NCI-H1048 (cell line): ENCODE results near the gene FAF1.
A peak's percentile ranks its signal among the peaks of the same experiment; 100 is the strongest.

ENCODE experiments used
- DNase-seq: peaks from one replicate; lab custom pipeline; 2025; lab: John Stamatoyannopoulos, UW

Gene FAF1

GRCh38 chr1:50978144-50978851 is 18.2 kb upstream of the FAF1 start:
- DNase-seq, result peak; percentile 28

- no peak for DNase-seq
These were observed 17.6 kb upstream of the FAF1 start for GRCh38 chr1:50977575-50978143.

GRCh38 chr1:50976890-50977574 is 17.0 kb upstream of the FAF1 start:
- no peak for DNase-seq

- no peak for DNase-seq
These were observed 16.2 kb upstream of the FAF1 start for GRCh38 chr1:50976111-50976889.

GRCh38 chr1:50975436-50975835 is 15.4 kb upstream of the FAF1 start:
- no peak for DNase-seq

- no peak for DNase-seq
These were observed 14.5 kb upstream of the FAF1 start for GRCh38 chr1:50974618-50974935.

- no peak for DNase-seq
These were observed 14.0 kb upstream of the FAF1 start for GRCh38 chr1:50973875-50974617.

- no peak for DNase-seq
These were observed 13.2 kb upstream of the FAF1 start for GRCh38 chr1:50973255-50973654.

GRCh38 chr1:50972766-50973165 is 12.7 kb upstream of the FAF1 start:
- DNase-seq, result no peak

GRCh38 chr1:50971748-50972305 is 11.8 kb upstream of the FAF1 start:
- no peak for DNase-seq

- DNase-seq, result no peak
These were observed 11.0 kb upstream of the FAF1 start for GRCh38 chr1:50970931-50971582.

- no peak for DNase-seq
These were observed 10.4 kb upstream of the FAF1 start for GRCh38 chr1:50970509-50970887.

- peak; percentile 72 for DNase-seq
These were observed 9.8 kb upstream of the FAF1 start, which contains the start of gene CDKN2C for GRCh38 chr1:50969611-50970508. TSS of gene CDKN2C (plus strand) at chr1:50970245. CDS start at chr1:50970369, 124 bp downstream.

GRCh38 chr1:50968821-50969610 is 8.9 kb upstream of the FAF1 start:
- DNase-seq, result no peak

- DNase-seq, result peak; percentile 84
These were observed 8.2 kb upstream of the FAF1 start for GRCh38 chr1:50968158-50968820.

GRCh38 chr1:50967416-50968157 is 7.5 kb upstream of the FAF1 start:
- DNase-seq, result no peak

GRCh38 chr1:50966991-50967390 is 6.9 kb upstream of the FAF1 start:
- DNase-seq, result no peak

- DNase-seq, result no peak
These were observed 4.8 kb upstream of the FAF1 start for GRCh38 chr1:50964863-50965262.
